ENCODE measurements around the gene SBK3.
A peak's percentile ranks its signal among the peaks of the same experiment; 100 is the strongest.

The SBK3 gene

GRCh38 chr19:55554302-55554701 is 9.0 kb upstream of the SBK3 start:
- TF ChIP-seq CTCF (IDR thresholded peaks at IDR 0.05; ENCODE audit: borderline replicate concordance, control extremely low read depth, extremely low read depth, insufficient read depth, missing control alignments) = no peak
- DNase-seq (ENCODE audit: low spot score) = no peak
- in situ Hi-C loops (cut with MboI; ENCODE audit: low sequenced_read_pairs, unreplicated experiment) = no loop called here

GRCh38 chr19:55553217-55554182 is 8.2 kb upstream of the SBK3 start:
- TF ChIP-seq CTCF (IDR thresholded peaks at IDR 0.05; ENCODE audit: borderline replicate concordance, control extremely low read depth, extremely low read depth, insufficient read depth, missing control alignments) = no peak
- in situ Hi-C loops (cut with MboI; ENCODE audit: low sequenced_read_pairs, unreplicated experiment) = no loop called here
- DNase-seq (ENCODE audit: low spot score) = no peak

GRCh38 chr19:55552620-55553019 is 7.3 kb upstream of the SBK3 start:
- in situ Hi-C loops (cut with MboI; ENCODE audit: low sequenced_read_pairs, unreplicated experiment) = no loop called here
- TF ChIP-seq CTCF (IDR thresholded peaks at IDR 0.05; ENCODE audit: borderline replicate concordance, control extremely low read depth, extremely low read depth, insufficient read depth, missing control alignments) = no peak
- DNase-seq (ENCODE audit: low spot score) = no peak

GRCh38 chr19:55552206-55552605 is 6.9 kb upstream of the SBK3 start:
- TF ChIP-seq CTCF (IDR thresholded peaks at IDR 0.05; ENCODE audit: borderline replicate concordance, control extremely low read depth, extremely low read depth, insufficient read depth, missing control alignments) = no peak
- DNase-seq (ENCODE audit: low spot score) = no peak
- in situ Hi-C loops (cut with MboI; ENCODE audit: low sequenced_read_pairs, unreplicated experiment) = no loop called here

- no peak for TF ChIP-seq CTCF (IDR thresholded peaks at IDR 0.05; ENCODE audit: borderline replicate concordance, control extremely low read depth, extremely low read depth, insufficient read depth, missing control alignments)
- DNase-seq (ENCODE audit: low spot score) = no peak
- in situ Hi-C loops (cut with MboI; ENCODE audit: low sequenced_read_pairs, unreplicated experiment) = no loop called here
Observed at GRCh38 chr19:55550321-55550650, 4.9 kb upstream of the SBK3 start.

- in situ Hi-C loops (cut with MboI; ENCODE audit: low sequenced_read_pairs, unreplicated experiment) = no loop called here
- no peak for TF ChIP-seq CTCF (IDR thresholded peaks at IDR 0.05; ENCODE audit: borderline replicate concordance, control extremely low read depth, extremely low read depth, insufficient read depth, missing control alignments)
- peak; percentile 52 for DNase-seq (ENCODE audit: low spot score)
Observed at GRCh38 chr19:55549500-55550320, 4.4 kb upstream of the SBK3 start.

Data from GM13976 (cell line).